AG09319 (cell line): ENCODE data around the gene DLX5.

Source experiments
- DNase-seq: peaks from one replicate; pipeline ENCODE4 v3.0.0-alpha.2; 2010; ENCODE audit warnings: low read depth; ENCODE audit errors: extremely low read depth
- CTCF ChIP-seq: IDR thresholded peaks from 2 replicates; pipeline ENCODE4 v1.5.1; 2011; ENCODE audit warnings: low read depth, mild to moderate bottlenecking, inconsistent platforms, low read length, moderate library complexity

Gene DLX5

GRCh38 chr7:96989859-96990317, 34.7 kb downstream of the DLX5 start:
- no peak for DNase-seq
- TF ChIP-seq CTCF, result no peak

GRCh38 chr7:96989241-96989858, 35.3 kb downstream of the DLX5 start:
- no peak for DNase-seq

GRCh38 chr7:96987719-96988118, 36.9 kb downstream of the DLX5 start:
- no peak for DNase-seq
- TF ChIP-seq CTCF, result no peak

More at GRCh38 chr7:96989241-96989858, 35.3 kb downstream of the DLX5 start:
- TF ChIP-seq CTCF, result no peak

GRCh38 chr7:96986901-96987300, 37.7 kb downstream of the DLX5 start:
- no peak for TF ChIP-seq CTCF
- no peak for DNase-seq

- no peak for DNase-seq
- no peak for TF ChIP-seq CTCF
Measured at GRCh38 chr7:96985992-96986391, 38.6 kb downstream of the DLX5 start.

GRCh38 chr7:96982586-96982985, 42.0 kb downstream of the DLX5 start:
- no peak for TF ChIP-seq CTCF

GRCh38 chr7:96979551-96980276, 44.9 kb downstream of the DLX5 start:
- no peak for DNase-seq
- no peak for TF ChIP-seq CTCF

More at GRCh38 chr7:96982586-96982985, 42.0 kb downstream of the DLX5 start:
- DNase-seq, result no peak
